Hematopoietic multipotent progenitor cell (in vitro differentiated cells): ENCODE measurements around the gene TM4SF18. TPM values are rescaled to one million over a fixed set of nuclear protein-coding genes. Genes with fewer than 3 reads are reported as not detected.

Source experiments
- DNase-seq, 3 donors: peaks; one replicate each; pipeline ENCODE4 v3.0.0-alpha.2; 2011 to 2015; ENCODE audit warnings: low read depth in 2 of 3, low spot score in 2 of 3
- total RNA-seq: library from RNA; depleted of rRNA; stranded (reverse); fragments of >200 nt; gene quantifications from one replicate; pipeline ENCODE4 v1.2.3, GENCODE V29; 2012

Gene TM4SF18
- total RNA-seq, 1 donor = 0.27 TPM

- no peak for DNase-seq
Measured at GRCh38 chr3:149331396-149331795, 2.0 kb downstream of the TM4SF18 start.

GRCh38 chr3:149330609-149331331 lies 2.7 kb downstream of the TM4SF18 start:
- DNase-seq = no peak

GRCh38 chr3:149327156-149327555 lies 6.3 kb downstream of the TM4SF18 start:
- peak in 1 of 3 donors; percentile 39 for DNase-seq

GRCh38 chr3:149325581-149325980 lies 7.9 kb downstream of the TM4SF18 start:
- DNase-seq = no peak

GRCh38 chr3:149324332-149324731 lies 9.1 kb downstream of the TM4SF18 start:
- DNase-seq = no peak

GRCh38 chr3:149321640-149322039 lies 11.8 kb downstream of the TM4SF18 start:
- DNase-seq = no peak

- no peak for DNase-seq
Measured at GRCh38 chr3:149321136-149321535, 12.3 kb downstream of the TM4SF18 start.

GRCh38 chr3:149319750-149320149 lies 13.7 kb downstream of the TM4SF18 start:
- no peak for DNase-seq

GRCh38 chr3:149317072-149317471 lies 16.4 kb downstream of the TM4SF18 start:
- DNase-seq = no peak

- DNase-seq = no peak
Measured at GRCh38 chr3:149316437-149316836, 17.0 kb downstream of the TM4SF18 start.

- DNase-seq = no peak
Measured at GRCh38 chr3:149315694-149316093, 17.7 kb downstream of the TM4SF18 start.

- no peak for DNase-seq
Measured at GRCh38 chr3:149314807-149315578, 18.4 kb downstream of the TM4SF18 start.

- DNase-seq = no peak
Measured at GRCh38 chr3:149313542-149313941, 19.9 kb downstream of the TM4SF18 start.

- DNase-seq = no peak
Measured at GRCh38 chr3:149310796-149311534, 22.5 kb downstream of the TM4SF18 start.

- DNase-seq = peak in 1 of 3 donors; percentile 6
Measured at GRCh38 chr3:149307435-149307783, 26.0 kb downstream of the TM4SF18 start.

- no peak for DNase-seq
Measured at GRCh38 chr3:149306751-149307434, 26.5 kb downstream of the TM4SF18 start.

- DNase-seq = no peak
Measured at GRCh38 chr3:149305376-149305775, 28.1 kb downstream of the TM4SF18 start.

- DNase-seq = peak in 2 of 3 donors; percentile 39 to 46
Measured at GRCh38 chr3:149299938-149300801, 33.3 kb downstream of the TM4SF18 start.

GRCh38 chr3:149296972-149297371 lies 36.5 kb downstream of the TM4SF18 start:
- DNase-seq = no peak

- DNase-seq = peak in 2 of 3 donors; percentile 24 to 43
Measured at GRCh38 chr3:149292666-149293065, 40.8 kb downstream of the TM4SF18 start.
